NCI-H526 treated with DMSO at 0.1 percent for 48 hours (cell line): ENCODE results near the gene C14orf39.

Experiments used
- DNase-seq: peaks from one replicate; lab custom pipeline; 2025; lab: John Stamatoyannopoulos, UW

The C14orf39 gene, protein sequence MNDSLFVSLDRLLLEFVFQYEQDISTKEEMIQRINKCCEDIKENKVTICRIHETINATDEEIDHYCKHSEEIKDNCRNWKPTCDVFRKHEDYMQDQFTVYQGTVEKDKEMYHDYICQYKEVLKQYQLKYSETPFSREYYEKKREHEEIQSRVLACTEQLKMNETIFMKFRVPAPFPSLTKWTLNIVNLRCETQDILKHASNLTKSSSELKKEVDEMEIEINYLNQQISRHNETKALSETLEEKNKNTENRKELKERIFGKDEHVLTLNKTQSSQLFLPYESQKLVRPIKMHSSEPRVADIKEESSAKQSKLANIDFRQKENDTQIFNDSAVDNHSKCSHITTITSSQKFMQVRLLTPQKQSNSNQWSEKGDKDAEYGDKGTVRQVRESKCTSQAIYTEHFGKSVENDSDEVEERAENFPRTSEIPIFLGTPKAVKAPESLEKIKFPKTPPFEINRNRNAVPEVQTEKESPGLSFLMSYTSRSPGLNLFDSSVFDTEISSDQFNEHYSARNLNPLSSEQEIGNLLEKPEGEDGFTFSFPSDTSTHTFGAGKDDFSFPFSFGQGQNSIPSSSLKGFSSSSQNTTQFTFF

DNA sequence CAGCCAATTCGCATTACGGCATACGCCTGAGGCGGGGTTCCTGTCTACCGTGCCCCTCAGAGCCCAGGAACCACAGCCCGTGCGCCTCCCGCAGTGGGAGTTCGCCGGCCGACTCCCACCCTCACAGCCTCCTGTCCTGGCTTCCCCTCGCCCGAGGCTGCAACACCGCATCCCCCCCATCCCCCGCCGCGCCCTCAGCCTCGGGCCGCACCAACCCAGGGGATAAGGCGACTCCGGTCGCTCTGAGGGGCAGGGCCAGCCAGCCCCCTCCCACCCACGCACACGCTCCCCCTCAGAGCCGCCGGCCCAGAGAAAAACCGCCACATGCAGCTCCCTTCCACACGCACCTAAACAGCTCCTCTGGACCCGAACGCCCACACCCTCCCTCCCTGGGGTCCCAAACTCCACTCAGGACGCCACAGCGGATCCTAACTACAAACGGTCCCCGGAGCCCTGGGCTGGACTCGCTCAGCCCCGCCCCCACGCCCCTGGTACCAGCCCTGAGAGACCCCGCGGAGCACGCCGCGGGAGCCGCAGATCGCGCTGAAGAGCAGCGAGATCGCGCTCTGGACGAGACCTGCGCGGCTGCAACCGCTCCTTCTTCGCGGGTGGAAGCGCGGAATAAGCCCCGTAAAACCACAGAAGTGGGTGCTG lies at the start of gene C14orf39:
TSS of gene C14orf39 (minus strand) at position 466 of the 654 bp plus-strand sequence. CDS start 985 bp downstream, outside the sequence.
- DNase-seq, result no peak

DNA sequence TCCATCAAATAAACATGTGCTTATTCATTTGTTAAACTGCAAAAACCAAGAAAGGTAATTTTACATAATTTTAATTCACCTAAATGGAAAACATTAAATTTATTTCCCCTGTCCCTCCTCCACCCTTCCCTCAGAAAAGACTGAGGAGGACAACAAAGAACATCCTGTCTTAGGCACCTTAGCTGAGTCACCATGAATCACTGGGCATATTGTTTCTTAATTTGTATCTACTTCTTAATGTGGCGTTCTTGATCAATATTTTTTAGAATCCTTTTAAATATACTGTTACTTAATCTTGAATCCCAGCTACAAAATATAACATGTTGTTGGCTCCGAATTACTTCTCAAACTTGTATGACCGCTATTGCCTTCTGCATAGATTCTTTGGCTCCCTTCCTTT lies 46.6 kb upstream of the C14orf39 start:
- DNase-seq, result no peak

DNA sequence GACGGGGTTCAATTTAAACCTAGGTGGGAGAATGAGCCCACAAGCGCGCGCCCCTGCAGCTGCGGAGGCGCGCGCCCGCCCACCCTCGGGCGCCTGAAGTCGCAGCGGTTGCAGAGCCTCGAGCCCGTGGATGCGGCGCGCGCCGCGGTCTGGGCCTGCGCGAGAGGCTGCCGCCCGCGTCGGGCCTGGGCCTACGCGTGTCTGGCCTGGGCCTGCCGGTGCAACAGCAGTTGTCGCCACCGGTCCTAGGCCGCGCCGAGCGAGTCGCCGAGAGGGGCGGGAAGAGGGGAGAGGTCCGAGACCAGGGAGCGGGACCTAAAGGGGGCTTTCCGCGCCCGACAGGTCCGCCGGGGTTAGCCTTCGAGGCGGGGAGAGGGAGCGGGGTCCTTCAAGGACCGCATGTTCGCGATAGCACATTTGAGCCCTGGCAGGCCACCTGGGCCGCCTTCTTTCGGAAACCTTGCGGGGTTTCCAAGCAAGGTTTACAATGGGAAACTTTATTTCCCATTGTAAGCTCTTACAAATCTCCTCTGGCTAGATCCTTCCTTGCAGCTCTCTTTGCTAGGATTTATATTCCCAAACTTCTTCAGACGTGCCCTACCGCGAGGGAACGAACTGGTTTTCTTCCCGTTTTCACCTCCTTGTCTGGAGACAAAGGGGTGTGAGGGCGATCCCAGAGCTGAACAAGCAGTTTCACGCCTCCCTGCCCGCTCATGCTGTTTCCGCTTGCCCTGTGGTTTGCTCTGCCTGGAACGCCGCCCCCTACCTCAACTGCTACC lies 29.8 kb upstream of the C14orf39 start:
- DNase-seq, result no peak

DNA sequence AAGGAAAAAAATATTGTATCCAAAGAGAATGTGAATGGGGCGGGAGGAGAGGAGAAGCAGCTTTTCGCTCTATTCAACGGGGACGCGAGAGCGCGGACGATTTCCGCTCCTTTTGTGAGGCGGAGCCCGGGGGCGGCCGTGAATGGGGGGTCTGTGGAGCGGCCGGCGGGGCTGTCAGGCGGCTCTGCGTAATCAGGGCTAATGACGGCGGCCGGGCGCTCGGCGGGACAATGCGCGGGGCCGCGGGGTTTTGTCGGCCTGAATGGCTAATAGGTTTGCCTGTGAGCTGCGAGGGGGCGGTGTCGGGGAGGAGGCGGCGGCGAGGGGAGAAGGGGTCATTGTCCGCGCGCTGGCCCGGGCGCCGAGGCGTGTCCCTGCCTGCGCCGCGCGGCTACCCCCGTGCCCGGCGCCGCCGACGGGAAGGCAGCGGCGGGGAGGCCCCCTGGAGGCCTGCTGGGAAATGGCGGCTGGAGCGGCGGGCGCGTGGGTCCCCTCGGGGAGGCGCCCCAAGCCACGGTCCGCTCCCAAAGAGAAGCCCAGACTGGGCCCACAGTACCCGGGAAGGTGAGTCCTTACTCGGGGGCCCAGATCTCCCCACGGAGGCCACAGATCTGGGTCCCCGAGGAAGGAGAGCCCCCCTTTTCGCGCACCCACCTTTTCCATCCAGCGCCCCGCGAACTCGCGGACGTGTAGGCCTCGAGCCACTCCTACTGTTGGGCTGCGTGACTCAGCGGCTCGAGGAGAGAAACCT lies 29.1 kb upstream of the C14orf39 start:
- peak; percentile 68 for DNase-seq

DNA sequence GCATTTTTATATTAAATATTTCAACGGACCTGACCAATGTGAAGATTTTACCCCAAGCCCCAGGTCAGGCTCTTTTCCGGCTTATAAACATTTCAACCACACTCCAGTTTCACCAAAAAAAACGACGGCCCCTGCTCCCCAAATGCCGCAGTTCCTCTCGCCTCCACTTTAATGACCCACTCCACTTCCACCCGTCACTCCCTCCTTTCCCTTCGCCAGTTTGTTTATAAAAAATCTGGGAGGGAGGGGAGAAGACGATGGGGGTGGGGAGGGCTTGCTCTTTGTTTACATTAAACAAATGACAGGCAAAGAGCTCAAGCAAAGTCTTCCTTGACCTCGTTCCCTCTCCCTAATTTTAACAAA lies 28.5 kb upstream of the C14orf39 start:
- peak; percentile 65 for DNase-seq

DNA sequence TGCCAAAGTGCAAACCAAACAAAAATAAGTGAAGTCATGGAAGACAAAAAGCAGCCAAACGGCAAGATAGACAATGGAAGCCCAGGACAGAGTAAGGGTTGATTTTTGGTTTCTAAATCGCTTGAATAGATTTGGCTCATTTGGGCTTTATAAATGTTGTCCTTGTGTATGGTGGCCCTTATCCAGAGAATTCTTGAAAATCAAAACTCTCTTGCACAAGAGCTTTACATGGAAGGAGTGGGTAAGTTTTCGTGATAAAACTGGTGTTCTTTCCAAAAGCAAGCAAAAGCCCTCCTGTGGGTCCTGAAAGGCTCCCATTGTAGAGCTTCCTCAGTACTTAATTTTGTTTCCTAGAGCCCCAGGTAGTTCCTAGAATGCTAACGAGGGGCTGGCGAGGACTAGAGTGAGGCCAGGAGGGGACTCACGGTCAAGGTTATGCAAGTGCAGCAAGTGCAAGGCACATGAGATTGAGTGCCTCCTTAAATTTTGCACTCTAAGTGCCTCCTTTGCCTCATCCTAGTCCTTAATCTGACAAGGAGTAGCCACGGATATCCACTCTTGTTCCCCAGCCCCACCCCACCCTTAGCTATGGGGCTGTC lies 27.2 kb upstream of the C14orf39 start:
- DNase-seq, result no peak

DNA sequence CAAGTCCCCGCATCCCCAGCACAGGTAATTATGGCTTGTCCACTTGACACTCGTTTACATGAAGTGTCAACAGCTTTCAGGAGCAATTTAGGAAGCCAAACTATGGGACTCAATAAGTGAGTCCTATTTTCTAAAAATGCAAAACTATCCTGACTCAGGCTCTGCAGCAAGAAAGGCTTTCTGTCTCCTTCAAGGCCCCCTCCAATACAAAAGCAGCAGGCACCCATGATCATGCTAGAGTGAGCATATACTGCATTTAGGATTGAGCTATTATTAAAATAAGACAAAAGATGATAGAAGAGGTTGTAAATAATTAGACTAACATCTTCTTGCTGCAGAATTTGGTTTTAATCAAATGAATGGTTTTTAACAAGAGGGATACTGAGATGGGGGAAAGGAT lies 26.3 kb upstream of the C14orf39 start:
- DNase-seq, result no peak

DNA sequence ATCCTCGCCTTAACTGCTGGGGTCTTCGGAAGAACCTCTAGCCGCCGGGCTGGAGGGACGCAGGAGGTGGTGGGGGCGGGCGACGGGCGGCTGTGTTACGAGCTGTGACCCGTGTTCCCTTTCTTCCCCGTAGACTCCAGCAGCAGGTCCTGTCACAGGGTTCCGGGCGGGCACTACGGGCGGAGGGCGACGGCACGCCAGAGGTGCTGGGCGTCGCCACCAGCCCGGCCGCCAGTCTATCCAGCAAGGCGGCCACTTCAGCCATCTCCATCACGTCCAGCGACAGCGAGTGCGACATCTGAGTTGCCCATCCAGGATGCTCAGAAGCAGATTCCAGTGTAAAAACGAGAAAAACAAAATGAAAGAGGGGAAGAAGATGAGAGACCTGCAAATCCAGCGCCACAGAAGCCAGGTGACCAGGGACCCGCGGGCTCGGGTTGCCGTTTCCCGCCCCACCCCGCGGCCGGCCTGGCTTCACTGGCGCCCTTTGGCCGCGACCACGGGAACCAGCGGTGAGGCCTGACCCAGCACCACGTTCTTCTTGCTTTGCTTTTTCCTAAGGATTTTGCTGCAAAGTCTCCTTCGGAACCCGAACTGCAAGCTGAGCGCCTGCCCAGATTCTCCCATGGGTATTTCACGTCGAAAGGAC lies 25.2 kb upstream of the C14orf39 start:
- no peak for DNase-seq

DNA sequence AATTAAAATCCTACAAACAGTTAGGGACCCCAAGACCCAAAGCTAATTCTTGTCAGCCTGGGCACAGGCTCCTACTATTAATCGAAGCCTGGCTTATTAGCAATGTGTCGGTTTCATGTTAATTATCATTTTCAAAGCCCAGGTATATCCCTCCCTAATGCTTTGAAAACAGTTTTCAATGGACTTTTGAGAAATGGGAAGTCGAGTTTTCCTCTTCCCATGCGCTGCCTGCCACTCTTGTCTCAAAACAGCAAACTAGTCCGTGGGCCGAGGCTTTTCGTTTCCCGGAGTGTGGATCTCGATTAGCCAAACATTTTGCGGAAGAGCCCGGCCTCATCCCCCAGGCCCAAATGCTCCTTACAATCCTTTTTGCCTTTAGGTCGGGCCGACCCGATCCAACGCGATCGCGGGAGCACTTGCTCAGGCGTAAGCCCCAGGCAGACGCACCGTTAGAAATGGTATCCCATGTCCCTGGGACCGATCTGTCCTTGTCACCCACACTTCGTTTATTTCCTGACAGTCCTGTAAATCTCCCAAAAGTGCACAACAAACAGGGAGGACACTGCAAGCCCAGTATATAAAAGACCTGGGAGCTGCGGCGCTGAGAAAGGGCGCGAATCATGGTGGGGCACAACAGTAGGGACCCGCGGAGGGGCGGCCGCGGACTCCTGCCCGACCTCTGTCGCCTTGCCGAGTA lies 24.5 kb upstream of the C14orf39 start:
- no peak for DNase-seq

DNA sequence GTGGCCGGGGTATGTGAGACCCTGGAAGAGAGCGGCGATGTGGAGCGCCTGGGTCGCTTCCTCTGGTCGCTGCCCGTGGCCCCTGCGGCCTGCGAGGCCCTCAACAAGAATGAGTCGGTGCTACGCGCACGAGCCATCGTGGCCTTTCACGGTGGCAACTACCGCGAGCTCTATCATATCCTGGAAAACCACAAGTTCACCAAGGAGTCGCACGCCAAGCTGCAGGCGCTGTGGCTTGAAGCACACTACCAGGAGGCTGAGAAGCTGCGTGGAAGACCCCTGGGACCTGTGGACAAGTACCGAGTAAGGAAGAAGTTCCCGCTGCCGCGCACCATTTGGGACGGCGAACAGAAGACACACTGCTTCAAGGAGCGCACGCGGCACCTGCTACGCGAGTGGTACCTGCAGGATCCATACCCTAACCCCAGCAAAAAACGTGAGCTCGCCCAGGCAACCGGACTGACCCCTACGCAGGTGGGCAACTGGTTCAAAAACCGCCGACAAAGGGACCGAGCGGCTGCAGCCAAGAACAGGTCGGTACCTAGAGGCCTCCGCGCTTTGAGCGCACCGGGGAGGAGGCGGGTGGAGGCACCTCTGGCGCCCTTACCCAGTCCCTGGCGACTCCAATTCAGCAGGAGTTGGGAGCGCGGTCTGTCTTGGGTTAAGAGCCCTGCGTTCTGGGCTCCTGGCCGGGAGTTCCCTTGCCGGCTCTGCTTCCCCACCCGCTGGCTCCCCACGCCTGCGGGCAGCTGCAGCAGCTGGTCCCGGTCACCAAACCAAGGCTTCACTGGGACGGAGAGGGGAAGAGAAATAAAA lies 23.8 kb upstream of the C14orf39 start:
- no peak for DNase-seq

DNA sequence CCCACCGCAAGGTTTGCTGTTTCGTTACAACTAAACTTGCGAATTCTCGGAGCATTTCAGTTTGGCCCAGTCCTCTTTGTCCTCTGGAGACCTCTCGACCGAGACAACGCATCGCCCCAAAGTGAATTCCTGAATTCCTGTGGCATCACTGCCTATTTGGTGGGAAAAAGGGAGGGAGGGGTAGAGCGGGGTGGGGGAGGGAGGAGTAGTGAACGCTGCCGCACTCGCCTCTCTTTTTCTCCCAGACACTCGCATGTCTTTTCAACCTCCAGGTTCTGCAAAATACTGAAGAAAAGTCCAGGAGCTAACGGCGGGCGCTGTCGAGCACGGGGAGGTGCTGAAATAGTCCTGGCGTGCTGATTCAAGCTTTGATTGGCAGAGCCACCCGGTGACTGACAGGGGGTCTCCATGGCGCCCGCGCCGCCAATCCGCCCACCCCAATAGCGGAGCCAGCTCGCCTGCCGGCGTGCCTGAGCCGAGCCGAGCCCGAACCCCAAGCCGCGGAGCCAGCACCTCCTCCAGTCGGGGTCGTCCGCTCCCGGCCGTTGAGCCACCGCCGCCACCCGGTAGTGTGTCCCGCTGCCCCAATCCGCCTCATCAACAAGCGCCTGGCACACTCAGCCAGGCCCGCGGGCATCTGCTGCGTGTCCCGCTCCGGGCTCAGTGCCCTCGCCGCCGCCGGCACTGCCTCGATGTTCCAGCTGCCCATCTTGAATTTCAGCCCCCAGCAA lies 23.0 kb upstream of the C14orf39 start, which contains the start of gene SIX6:
TSS of gene SIX6 (plus strand) at position 440 of the 731 bp plus-strand sequence. CDS start at position 693, 253 bp downstream.
- peak; percentile 7 for DNase-seq

DNA sequence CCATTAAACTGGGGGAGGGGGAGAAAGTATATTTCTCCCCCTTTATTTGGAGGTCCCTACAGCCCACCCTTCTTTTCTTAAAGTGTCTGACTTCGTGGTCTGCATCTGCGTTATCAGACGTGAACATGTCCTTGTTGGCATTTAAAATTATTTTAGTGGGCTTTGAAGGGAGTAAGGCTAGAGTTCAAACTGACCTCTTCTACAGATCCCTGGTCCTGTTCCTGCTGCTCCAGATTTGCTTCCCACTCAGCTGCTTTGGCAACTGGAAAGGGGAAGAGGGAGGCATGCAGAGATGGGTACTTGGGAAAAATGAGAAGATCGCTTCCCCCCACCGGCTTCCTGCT lies 22.5 kb upstream of the C14orf39 start:
- DNase-seq, result no peak

DNA sequence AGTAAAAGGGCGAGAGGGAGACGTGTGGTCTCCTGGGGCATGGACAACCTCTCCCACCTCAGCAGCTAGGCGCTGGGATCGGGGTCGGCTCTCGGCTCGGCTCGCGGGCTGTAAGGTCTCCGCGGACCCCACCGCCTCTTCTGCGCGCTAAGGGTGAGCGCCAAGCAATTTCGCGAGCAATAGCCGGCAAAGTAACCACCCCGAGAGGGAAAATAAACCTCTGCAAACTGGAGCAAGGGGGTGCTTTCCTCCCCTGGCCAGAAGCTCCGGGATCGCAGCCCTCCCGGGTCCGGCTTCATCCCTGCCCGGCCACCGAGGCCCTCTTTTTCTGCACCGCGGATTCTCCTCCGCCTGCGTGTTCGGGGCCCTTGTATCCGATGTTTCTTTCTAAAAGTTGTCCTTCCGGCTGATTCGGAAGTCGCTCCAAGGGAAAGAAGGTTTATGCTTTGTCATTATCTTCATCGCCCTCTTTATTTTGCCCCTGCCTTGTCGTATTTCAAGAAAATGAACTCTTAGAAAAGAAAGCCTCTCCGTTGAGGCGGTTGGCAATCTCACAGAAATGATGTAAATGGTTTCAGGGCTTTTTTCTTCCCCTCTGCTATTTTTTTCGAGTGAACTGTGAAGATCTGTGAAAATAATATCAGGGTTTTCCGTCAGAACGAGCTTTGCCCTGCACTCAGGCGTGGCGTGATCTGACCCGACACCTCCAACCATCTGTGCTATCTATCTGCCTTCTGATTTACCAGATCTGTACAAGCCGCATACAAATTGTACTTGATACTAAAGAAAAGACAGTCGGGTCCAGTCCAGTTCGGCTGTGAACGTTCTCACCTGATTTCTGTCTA lies 21.3 kb upstream of the C14orf39 start:
- DNase-seq, result no peak

DNA sequence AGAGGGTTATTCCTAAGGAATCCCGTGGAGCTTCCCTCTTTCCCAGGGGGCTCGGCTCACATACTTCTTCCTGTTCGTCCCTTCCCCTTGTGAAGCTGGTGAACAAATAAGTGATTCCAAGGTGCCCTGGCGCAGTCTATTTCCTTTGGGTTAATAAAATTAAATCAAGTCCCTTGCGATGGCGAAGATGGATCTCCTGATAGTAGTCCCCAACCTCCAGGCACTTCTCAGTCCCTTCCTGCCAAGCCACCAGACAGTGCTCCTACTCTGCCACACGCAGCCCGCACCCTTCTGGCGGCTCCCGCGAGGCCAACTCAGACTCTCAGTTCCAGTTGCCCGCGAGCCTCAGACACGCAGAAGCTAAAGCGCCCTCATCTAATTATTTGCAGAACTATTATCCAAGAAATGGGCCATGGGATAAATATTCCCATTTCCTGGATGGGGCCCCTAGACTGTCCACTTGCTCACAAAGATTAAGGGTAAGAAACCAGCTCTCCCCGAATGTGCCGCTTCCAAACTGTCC lies 20.7 kb upstream of the C14orf39 start:
- DNase-seq, result no peak

DNA sequence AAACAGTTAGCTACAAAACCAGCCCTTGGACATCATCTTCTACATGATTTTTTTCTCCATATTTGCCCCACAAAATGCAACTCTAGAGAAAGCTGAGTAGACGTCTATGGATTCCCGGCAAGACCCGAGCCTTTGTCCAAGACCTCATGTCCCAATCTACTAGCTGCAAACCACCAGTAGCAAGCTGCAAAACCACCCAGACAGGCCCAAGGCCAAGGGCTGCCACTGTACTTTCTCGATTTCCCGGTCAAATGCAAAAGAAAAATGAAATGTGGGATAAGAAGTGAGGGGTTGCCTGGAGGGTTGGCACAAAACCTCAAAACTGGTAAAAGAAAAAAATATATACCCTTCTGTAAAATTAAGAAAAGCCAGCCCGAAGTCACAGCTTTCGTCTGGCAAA lies 20.1 kb upstream of the C14orf39 start:
- DNase-seq, result no peak

DNA sequence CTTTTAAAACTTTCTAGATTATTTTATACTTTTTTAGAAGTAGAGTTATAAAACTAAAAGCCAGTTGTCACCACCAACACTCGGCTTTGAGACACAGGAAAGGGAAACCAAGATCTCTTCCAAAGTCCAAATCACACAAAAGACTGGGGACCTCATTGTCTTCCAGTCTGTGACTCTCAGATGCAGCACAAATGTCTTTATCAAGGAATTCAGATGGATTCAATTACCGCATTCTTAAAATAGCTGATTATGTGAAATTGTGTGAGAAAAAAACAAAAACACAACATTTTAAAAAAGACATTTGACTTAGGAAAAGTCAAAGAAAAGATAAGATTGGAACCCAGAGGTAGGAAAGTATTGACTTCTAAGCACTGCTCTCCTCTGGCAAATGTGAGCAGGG lies 19.6 kb upstream of the C14orf39 start:
- DNase-seq, result no peak

DNA sequence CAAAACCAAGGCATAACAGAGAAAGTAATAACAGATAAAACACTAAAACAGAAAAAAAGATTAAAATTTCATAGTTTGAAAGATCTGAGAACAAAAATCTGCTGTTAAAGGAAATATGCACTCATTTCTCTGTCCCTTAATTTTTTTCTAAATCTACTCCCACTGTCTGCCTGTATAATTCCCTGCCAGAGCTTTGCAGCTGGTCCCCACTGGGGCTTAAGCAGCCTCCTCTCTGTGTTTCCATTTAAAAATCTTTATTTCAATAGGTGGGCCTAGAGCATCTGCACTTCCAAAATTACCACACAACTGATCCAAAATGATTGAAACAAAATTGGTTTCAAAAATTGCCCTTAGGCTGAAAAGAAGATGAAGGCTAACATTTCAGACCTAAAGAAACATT lies 16.7 kb upstream of the C14orf39 start:
- no peak for DNase-seq
